ENCODE measurements around the gene PCDH9.
A peak's percentile ranks its signal among the peaks of the same experiment; 100 is the strongest.
"Not testable (repeated sequence)": the region's sequence is repeated elsewhere in the genome, so short reads cannot be mapped to it uniquely, and the experiment has no call there.

PCDH9 gene

GRCh38 chr13:66657165-66657881 is 572.8 kb downstream of the PCDH9 start:
- peak; percentile 93 for DNase-seq (ENCODE audit: low read depth)

DNA sequence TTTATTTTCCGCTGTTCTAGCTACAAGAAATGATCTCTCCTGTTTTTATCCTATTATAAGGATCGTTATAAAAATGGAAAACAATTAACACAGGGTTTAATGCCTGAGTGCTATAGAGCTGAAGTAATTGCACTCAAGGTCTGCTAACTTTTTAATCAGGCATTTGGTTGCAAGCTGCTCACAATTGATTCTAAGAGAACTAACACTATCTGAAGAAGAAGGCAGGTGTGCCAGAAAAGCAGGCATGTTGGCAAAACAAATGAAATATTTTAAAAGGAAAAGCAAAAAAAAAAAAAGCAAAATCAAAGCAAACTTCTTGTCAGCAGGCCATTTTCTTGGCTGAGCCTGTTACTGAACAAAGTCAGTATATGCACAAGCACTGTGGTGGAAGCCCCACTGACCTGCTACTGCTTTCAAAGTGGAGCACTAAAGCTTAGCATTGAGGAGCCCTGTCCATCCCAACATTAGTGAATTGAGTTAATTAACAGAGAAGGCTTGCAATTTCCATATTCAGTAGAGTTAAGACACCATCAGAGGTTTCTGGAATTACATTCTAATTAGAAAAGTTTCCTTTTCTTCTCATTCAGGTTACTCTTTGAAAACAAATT is 574.2 kb downstream of the PCDH9 start:
- DNase-seq (ENCODE audit: low read depth) = no peak

DNA sequence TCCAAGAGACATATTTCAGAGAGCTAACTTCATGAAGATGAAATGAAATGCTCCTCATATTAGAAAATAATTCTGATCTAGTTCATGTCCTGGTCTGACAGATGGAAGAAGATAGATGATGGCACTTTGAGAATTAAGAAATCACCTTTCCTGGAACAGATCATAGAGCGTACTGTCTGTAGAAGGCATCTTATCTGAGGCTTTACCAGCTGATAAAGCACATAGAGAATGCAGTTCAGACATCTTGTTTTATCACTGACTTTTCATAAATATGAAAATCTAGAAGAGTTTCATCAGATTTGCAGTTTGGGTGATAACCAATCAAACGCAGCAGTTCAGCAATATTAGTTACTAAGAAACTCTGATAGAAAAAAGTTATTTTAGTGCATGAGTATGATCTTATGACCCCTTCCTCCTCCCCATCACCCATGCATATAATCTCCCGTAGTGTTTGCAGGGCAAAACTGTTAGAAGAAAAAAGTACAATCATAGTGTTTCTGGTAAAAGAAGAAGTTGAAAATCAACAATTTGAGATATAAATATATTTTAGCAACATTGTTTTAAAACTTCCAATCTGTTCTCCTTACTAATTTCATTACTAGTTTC is 585.2 kb downstream of the PCDH9 start:
- DNase-seq (ENCODE audit: low read depth) = no peak

DNA sequence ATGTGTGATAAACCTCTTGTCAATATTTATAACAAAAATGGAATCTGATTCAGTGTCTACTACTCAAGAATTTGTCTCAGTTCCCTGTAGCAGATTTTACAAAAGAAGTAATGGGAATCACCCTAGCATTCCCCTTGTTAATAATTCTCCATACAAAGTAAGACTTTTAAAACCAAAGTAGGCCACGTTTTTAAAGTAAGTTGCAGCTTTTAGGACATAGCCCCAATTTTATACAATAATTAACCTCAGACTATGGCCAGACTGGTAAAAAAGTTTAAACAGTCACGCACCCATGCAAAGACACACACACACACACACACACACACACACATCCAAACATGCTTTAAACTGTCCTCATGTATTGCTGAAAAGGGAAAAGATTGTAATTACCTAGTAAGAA is 589.9 kb downstream of the PCDH9 start:
- DNase-seq (ENCODE audit: low read depth) = no peak

DNA sequence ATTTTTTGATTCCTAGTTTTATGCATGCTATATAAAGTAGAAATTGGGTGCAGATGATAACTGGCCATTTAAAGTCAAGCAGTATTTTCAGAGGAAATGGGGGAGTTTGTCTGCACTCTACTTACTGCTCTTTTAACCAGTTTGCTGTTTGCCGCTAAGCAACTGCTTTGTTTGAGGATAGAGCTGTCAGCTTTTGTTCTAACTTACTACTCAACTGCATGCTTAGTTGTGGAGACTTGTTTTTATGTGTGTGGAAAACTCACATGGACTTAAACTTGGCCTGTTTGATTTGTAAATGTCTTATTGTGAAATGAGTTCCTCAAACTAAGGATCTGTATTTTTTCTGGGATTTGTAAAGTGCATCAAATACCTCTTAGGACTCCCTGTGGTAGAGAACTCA is 591.1 kb downstream of the PCDH9 start:
- no peak for DNase-seq (ENCODE audit: low read depth)

GRCh38 chr13:66635526-66635925 is 594.6 kb downstream of the PCDH9 start:
- peak; percentile 87 for DNase-seq (ENCODE audit: low read depth)

GRCh38 chr13:66634384-66634783 is 595.8 kb downstream of the PCDH9 start:
- peak; percentile 11 for DNase-seq (ENCODE audit: low read depth)

- DNase-seq (ENCODE audit: low read depth) = no peak
Measured at GRCh38 chr13:66627512-66627911, 602.6 kb downstream of the PCDH9 start.

GRCh38 chr13:66624302-66624701 is 605.8 kb downstream of the PCDH9 start:
- peak; percentile 18 for DNase-seq (ENCODE audit: low read depth)

DNA sequence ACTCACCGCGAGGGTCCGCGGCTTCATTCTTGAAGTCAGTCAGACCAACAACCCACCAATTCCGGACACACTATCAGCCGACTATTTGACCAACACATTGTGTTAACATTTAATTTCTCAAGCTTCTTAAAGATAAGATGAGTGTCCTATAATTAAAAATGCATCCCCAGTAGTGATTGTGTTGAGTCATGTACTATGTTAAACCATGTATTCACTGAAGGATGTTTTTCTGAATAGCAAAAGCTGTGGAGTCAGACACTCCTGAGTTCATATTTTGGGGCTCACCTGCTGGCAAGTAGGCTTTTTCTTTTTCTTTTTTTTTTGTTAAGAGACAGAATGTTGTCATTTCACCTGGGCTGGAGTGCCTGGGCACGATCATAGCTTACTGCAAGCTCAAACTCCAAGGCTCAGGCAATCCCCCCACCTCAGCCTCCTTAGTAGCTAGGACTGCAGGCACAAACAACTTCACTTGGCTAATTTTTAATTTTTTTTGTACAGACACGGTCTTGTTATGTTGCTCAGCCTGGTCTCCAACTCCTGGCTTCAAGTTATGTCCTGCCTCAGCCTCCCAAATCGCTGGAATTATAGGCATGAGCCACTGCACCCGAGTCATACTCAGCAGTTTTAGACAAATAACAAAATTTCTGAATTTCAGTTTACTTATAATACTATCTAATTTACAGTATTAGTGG is 606.9 kb downstream of the PCDH9 start:
- no peak for DNase-seq (ENCODE audit: low read depth)

DNA sequence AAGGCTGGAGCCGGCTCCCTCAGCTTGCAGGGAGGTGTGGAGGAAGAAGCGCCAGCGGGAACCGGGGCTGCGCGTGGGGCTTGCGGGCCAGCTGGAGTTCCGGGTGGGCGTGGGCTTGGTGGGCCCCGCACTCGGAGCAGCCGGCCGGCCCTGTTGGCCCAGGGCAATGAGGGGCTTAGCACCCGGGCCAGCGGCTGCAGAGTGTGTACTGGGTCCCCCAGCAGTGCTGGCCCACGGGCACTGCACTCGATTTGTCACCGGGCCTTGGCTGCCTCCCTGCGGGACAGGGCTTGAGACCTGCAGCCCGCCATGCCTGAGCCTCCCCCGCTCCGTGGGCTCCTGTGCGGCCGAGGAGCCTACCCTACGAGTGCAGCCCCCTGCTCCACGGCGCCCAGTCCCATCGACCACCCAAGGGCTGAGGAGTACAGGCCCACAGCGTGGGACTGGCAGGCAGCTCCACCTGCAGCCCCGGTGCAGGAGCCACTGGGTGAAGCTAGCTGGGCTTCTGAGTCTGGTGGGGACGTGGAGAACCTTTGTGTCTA is 608.2 kb downstream of the PCDH9 start:
- DNase-seq (ENCODE audit: low read depth) = not testable (repeated sequence)

DNA sequence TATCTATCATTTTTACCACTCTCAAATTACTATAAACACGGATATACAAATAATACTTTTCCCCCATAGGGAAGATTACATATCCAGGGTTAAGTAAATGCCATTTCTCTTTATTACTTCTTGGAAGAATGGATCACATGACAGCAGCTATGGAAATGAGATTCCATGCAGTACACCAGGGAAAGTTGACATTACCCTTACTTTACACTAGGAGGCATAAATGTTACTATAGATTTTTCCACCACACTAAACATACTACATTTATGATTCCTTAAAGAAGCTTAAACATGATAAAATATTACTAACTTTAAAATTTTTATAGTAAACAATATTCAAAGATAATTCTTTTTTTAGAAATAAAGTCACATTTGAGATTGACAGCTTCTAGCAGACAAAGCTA is 611.4 kb downstream of the PCDH9 start:
- DNase-seq (ENCODE audit: low read depth) = peak; percentile 47

GRCh38 chr13:66617786-66618185 is 612.4 kb downstream of the PCDH9 start:
- DNase-seq (ENCODE audit: low read depth) = no peak

DNA sequence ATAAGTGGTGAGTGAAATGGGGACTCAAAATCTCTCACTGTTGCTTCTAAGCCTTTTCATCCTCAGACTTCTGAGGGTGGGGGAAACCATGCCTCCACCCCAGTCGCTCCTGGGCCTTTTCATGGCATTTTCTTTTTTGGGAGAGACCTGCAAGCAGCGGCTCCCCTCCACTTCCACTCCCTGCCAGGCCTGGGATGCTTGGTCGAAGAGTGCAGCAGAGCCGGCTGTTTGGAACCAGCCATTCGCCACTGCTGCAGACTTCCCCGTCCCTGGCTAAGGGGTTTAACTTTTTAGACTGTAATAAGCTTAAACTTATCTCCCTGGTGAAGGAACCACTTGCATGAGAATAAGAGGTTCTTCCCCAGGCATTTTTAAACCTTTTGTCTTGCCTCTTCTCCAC is 617.2 kb downstream of the PCDH9 start:
- no peak for DNase-seq (ENCODE audit: low read depth)

DNA sequence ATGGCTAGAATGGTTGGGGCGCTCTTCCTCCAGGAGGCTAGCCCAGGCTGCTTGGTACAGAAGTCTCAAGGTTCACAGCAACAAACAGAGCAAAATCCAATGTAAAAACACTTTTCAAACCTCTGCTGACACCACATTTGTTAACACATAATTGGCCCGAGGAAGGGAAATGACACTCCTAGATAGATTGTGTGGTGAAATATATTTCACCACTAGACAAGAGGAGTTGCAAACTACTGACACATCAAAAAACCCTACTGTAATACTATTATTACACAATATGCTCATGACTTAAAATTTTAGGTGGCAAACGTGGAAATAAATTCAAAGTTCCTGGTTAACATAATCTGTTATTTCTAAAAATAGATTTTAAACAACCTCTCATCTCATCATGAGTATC is 643.6 kb downstream of the PCDH9 start:
- no peak for DNase-seq (ENCODE audit: low read depth)

- DNase-seq (ENCODE audit: low read depth) = no peak
Measured at GRCh38 chr13:66585669-66586203, 644.4 kb downstream of the PCDH9 start.

DNA sequence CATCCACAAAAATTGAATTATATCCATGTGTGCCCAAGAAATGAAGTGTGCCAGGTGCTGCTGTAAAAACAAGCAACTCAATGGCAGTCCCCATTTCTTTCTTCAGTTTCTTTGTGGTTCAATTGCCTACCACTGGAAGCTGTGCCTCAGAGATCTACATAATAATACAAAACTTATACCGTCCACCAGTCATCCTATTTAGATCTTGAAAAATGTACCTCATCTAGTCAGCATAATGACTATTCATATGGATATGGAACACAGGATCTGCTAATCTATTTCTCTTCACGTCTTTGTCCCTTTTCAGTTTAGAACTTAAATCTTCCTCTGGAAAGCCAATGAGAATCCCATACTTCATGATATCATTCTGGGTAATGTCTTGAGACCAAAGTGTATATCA is 648.5 kb downstream of the PCDH9 start:
- DNase-seq (ENCODE audit: low read depth) = no peak

DNA sequence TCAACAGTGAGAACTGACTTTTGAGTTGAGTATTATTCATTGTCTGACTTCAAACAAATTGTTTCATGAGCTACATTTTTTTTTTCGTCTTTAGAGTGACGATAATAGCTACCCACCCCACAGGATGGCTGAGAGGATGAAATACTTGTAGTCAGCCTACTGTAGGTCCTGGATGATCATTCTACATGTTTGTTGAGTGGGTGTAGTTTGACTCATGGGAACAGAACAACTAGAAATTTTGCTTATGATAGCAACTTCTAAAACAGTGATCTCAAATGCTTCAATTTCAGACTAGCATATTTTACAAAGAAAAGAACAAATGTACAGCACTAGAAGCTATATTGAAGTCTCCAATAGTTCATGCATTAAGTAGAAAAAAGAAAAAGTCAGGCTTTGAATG is 651.8 kb downstream of the PCDH9 start:
- no peak for DNase-seq (ENCODE audit: low read depth)

DNA sequence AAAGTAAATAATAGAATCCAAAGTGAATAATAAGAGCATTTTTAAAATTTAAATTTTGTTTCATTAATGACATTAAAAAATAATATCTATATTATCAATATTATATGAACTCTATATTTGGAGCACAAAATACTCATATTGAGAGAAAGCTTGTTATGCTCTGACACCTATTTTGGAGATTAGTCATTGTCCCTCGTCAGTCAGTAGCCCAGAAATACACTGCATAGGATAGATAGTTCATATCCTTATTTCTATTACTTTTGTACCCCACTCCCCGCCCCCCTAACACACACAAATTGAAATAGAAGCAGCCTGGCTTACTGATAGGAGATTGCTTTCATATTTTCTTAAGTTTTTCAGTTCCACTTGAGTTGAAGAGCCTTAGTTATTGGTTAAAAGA is 652.8 kb downstream of the PCDH9 start:
- no peak for DNase-seq (ENCODE audit: low read depth)

DNA sequence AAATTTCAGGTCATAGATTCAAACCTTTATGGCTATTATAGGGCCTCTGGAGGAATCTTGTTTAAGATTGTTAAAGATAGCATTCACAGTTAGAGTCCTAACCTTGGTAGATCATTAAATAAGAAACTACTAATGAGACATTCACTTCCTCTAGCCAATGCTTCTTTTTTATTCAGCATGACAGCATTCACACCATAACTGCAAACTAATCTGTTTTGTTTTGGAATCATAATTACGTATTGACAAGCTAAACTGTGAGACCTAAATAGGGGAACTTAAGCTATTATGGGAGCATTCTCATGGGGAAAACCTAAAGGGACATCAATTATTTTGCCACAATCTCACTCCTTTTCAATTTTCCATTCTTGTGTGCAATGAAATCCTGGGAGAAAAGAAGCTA is 653.8 kb downstream of the PCDH9 start:
- no peak for DNase-seq (ENCODE audit: low read depth)

DNA sequence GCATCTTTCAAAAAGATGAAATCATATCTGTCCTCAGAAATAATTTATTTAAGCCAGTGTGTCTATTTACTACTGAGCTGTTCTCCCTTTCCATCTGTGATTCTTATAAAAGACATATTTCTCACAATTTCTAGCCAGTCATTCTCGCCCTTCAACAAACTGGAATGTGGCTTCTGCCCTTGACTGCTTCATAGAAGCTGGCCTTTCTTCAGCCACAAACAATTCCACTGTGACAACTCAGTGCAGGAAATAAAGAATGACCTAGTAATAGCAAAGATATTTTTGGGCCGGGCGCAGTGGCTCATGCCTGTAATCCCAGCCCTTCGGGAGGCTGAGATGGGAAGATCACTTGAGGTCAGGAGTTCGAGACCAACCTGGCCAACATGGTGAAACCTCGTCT is 655.5 kb downstream of the PCDH9 start:
- DNase-seq (ENCODE audit: low read depth) = peak; percentile 80

DNA sequence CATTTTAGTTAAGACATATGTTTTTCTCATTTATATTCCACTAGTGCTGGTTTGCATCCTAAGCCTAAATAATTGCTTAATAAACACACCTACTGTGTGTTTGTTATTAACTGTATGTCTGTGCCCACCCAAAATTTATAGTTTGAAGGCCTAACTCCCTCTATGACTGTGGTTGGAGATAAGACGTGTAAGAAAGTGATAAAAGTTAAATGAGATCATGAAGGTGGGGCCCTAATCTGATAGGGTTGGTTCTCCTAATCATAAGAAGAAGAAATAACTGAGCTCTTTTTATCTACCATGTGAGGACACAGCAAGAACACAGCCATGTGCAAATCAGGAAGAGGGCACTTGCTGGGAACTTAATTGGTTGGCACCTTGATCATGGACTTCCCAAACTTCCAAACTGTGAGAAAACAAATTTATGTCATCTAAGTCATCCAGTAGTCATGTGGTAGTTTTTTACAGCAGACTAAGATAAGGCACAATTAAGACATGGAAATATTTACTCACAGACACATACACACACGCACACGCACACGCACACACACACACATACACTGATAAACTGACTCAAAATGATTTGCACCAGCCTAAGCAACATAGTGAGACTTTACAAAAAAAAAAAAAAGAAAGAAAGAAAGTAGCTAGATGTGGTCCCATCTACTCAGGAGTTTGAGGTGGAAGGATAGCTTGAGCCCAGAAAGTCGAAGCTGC is 662.1 kb downstream of the PCDH9 start:
- DNase-seq (ENCODE audit: low read depth) = no peak

Data from EH (cell line).